Astrocyte (in vitro differentiated cells and primary cell): ENCODE measurements around the gene SPOPL.

Source experiments
- CTCF ChIP-seq: IDR thresholded peaks from 2 replicates; pipeline ENCODE4 v1.5.1; 2011; ENCODE audit warnings: low read depth, mild to moderate bottlenecking, inconsistent platforms, low read length, moderate library complexity; ENCODE audit not compliant: insufficient read depth
- EZH2 ChIP-seq: IDR thresholded peaks from 2 replicates; pipeline ENCODE4 v1.6.1; 2012; ENCODE audit warnings: mild to moderate bottlenecking, low read length, inconsistent platforms; ENCODE audit not compliant: insufficient read depth

- TF ChIP-seq EZH2 (no peak), CTCF (no peak)
Observed at GRCh38 chr2:138490673-138491494, 10.7 kb upstream of the SPOPL start.
